ENCODE results near the gene MGMT. TPM values are rescaled to one million over a fixed set of nuclear protein-coding genes. Genes with fewer than 3 reads are reported as not detected.

MGMT gene
- total RNA-seq, 1 experiment from 2014 or later: 11.5 TPM

- ChIA-PET CTCF (interaction anchor here (1.4 kb wide), 1 partner anchor 159 kb away, joined by 4 read pairs; no protein-coding TSS in a partner anchor), POLR2A (no interaction called here), RAD21 (ENCODE audit: low non-redundant PET in 1 of 2, low total read pairs in 2 of 2, uncharacterized antibody in 2 of 2, unreplicated experiment in 2 of 2) (no interaction called here)
- no peaks in the 10 kb centered on the region for H4K20me1 ChIP-seq (ENCODE audit: insufficient read depth)
- no peak overlapping the region for H3K4me2 ChIP-seq (ENCODE audit: low read length)
- H3K9me2 ChIP-seq (ENCODE audit: insufficient read depth): no peaks in the 10 kb centered on the region
- TF ChIP-seq SRF (IDR thresholded peaks at IDR 0.05; ENCODE audit: low read depth): no peak
- TF ChIP-seq POLR2AphosphoS5 (IDR thresholded peaks at IDR 0.05; ENCODE audit: low read depth, low read length): no peak
- TF ChIP-seq YY1 (IDR thresholded peaks at IDR 0.05; ENCODE audit: extremely low read depth, insufficient replicate concordance, low read depth, low read length): no peak
- TF ChIP-seq JUND (IDR thresholded peaks at IDR 0.05): no peak
- TF ChIP-seq SP1 (IDR thresholded peaks at IDR 0.05; ENCODE audit: low read depth): no peak
- no peak for TF ChIP-seq RAD21 (IDR thresholded peaks at IDR 0.05; ENCODE audit: low read depth)
- no peak for TF ChIP-seq ZBTB33 (IDR thresholded peaks at IDR 0.05; ENCODE audit: extremely low read depth, insufficient replicate concordance, low read length)
- no peak for TF ChIP-seq ATF3 (IDR thresholded peaks at IDR 0.05)
- no peak for TF ChIP-seq CBX3 (IDR thresholded peaks at IDR 0.05; ENCODE audit: low read depth)
- TF ChIP-seq EGR1 (IDR thresholded peaks at IDR 0.05; ENCODE audit: low read depth): no peak
- TF ChIP-seq ELF1 (IDR thresholded peaks at IDR 0.05; ENCODE audit: borderline replicate concordance, low read depth): no peak
- TF ChIP-seq TCF7L2 (IDR thresholded peaks at IDR 0.05; ENCODE audit: borderline replicate concordance, extremely low read depth, insufficient read depth, insufficient read length): no peak
- TF ChIP-seq SIN3A (IDR thresholded peaks at IDR 0.05; ENCODE audit: low read depth): no peak
- TF ChIP-seq ZFX (IDR thresholded peaks at IDR 0.05): no peak
- TF ChIP-seq EZH2 (IDR thresholded peaks at IDR 0.05): no peak
- TF ChIP-seq EZH2phosphoT487 (IDR thresholded peaks at IDR 0.05; ENCODE audit: borderline replicate concordance): no peak
- TF ChIP-seq CEBPB (IDR thresholded peaks at IDR 0.05; ENCODE audit: low read depth): no peak
- H2AFZ ChIP-seq (ENCODE audit: low read depth, low read length, poor library complexity, severe bottlenecking): no peak overlapping the region
- no peak overlapping the region for H3K27ac ChIP-seq (ENCODE audit: low read depth, low read length)
- H3K36me3 ChIP-seq (ENCODE audit: control insufficient read depth in 1 of 2, insufficient read depth in 2 of 2, low read length in 2 of 2): no peaks in the 10 kb centered on the region
- BruUV-seq (replicated peaks): no TSS peak
- H3K4me3 ChIP-seq (replicated peaks in 1 of 2; ENCODE audit: low read depth in 1 of 2, low read length in 2 of 2): no peak overlapping the region
- ATAC-seq: no peak
- DNase-seq (ENCODE audit: low read depth, low spot score): no peak
- no peaks in the 10 kb centered on the region for H3K27me3 ChIP-seq (ENCODE audit: insufficient read depth, low read length)
- no peaks in the 10 kb centered on the region for H3K4me1 ChIP-seq (ENCODE audit: control insufficient read depth in 1 of 2, insufficient read depth in 2 of 2, low read length in 2 of 2)
- no peaks in the 10 kb centered on the region for H3K79me2 ChIP-seq (ENCODE audit: insufficient read depth, low read length)
- intact Hi-C loops (cut with micrococcal nuclease): no loop called here
- no peaks in the 10 kb centered on the region for H3K9me3 ChIP-seq (ENCODE audit: control insufficient read depth in 1 of 2, insufficient read depth in 1 of 2, low read depth in 1 of 2, low read length in 2 of 2)
- no peak overlapping the region for H3K9ac ChIP-seq (ENCODE audit: low read length)
Measured at GRCh38 chr10:129657297-129658017, 190.4 kb downstream of the MGMT start.
